Fibroblast of skin of back (primary cell): Measurements from ENCODE around the gene MERTK.
A peak's percentile ranks its signal among the peaks of the same experiment; 100 is the strongest.
"Not testable (repeated sequence)": the region's sequence is repeated elsewhere in the genome, so short reads cannot be mapped to it uniquely, and the experiment has no call there.

Source experiments
- DNase-seq: peaks from one replicate; pipeline ENCODE4 v3.0.0-alpha.2; 2013

MERTK gene

DNA sequence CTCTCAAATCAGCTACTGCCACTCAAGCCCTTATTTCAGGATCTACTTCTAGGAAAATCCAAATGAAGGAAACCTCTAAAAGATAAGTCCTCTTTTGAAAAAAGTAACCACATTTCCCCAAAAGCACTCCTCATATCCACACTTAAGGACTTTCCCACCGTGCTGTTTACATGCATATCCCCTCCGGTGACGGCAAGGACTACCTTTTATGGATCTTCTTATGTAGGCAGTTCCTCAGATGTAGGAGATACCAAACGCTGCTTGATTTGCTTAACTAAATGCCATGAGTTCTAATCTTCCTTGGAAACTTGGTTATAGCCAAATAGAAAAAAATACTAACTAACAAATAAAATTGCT, 149.8 kb downstream of the MERTK start:
- DNase-seq, result no peak

GRCh38 chr2:112048887-112049286, 150.5 kb downstream of the MERTK start:
- peak; percentile 50 for DNase-seq

DNA sequence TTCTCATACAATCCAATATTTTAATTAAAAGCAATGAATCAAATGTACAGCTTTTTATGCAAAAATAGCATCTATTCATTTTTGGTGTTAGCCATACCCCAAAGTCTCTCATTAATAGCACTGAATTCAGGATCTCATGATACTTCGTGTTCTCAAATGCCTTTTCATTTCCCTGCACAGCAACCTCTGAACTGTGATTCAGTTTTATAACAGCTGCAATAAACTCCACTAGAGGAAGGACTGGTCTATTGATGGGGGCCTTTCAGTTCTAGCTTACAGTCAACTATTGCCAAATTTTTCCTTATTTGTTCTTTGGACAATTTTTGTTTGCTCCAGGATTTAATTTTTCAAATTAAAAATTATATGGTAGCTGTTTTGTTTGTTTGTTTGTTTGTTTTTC, 151.9 kb downstream of the MERTK start:
- DNase-seq, result no peak

GRCh38 chr2:112053917-112054846, 155.8 kb downstream of the MERTK start:
- peak; percentile 94 for DNase-seq

DNA sequence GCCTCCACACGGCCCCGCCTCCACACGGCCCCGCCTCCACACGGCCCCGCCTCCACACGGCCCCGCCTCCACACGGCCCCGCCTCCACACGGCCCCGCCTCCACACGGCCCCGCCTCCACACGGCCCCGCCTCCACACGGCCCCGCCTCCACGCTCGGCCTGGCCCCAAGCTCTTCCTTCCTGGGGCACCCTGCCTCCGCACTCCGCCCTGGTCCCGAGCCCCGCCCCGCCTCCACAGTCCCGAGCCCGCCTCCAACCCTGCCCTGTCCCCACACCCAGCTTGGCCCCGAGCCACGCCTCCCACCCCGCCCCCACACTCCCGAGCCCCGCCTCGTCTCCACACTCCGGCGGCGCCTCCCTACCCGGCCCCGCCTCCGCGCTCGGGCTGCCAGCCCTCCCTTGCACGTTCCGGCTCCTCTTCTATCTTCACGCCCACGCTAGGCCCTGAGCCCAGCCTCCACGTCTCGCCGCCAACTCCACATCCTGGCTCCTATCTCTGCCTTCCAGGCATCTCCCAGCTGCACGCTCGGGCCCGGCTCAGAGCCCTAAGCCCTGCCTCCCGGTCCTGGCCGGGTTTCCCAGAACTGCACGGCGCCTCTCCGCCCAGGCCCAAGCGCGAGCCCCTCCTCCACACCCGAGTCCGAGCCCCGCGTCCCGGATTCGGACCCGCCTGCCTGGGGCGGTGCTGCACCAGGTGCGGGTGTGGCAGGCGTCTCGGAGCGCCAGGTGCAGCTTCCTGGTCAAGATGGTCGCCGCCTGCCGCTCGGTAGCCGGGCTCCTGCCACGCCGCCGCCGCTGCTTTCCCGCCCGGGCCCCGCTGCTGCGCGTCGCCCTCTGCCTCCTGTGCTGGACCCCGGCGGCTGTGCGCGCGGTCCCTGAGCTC, 156.7 kb downstream of the MERTK start, which contains the start of gene TMEM87B:
Gene TMEM87B (plus strand): TSS at position 423 of the 883 bp plus-strand sequence. CDS start 323 bp downstream, at position 746.
- peak; percentile 97 for DNase-seq

DNA sequence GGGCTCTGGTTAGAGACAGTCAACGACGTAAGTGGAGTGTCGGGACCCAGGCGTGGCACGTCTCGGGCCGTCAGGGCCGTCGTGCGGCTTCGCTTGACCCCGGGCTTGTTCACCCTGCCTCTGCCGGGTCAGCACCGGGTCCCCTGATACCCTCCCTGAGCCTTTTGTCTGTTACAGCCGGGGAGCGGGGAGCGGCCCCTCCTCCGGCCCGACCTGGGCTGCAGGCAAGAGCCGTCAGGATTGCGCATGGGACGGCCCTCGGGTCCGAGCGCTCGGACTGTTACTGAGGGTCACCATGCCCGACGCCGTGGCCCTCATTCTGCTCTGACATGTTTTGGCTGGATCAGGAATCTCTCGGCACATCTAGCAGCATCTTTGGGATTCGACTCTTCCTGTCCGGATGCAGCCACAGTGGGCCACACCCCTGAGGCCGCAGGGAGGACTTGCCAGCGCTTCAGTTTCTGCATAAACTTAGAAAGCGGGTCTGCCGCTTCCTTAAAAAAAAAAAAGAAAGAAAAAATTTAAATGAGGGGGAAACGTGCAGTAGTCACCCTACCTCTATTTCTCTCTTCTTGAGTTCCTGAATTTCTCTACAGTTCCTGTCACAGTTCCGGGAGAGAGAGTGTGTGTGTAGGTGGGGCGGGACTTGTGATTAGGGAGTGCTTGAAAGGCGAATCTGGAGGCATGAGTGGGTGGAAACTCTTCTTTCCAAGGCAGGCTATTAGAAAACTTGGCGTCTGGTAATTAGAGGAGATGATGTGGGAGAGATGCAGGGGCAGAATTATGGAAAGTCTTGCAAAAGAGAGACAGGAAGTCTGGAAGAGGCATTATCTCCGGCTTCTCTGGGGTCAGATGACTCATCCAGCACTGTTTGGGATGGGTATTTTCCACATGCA, 157.6 kb downstream of the MERTK start:
- DNase-seq, result peak; percentile 86

DNA sequence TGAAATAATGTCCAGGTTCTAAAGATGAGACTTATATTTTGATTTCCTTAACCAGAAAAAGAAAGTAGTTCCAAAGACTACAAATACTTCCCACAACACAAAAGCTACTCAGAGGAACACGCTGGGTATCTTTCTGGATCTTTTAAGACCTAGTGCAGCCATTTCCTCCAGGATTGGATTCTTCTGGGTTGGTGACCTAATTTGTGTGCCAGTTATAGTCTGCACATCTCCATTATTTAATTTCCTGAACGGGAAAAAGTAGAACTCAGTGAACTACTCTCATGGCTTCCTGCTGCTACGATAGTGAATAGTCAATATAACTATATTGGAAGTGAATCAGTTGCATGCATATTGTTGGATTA, 158.2 kb downstream of the MERTK start:
- DNase-seq, result no peak

DNA sequence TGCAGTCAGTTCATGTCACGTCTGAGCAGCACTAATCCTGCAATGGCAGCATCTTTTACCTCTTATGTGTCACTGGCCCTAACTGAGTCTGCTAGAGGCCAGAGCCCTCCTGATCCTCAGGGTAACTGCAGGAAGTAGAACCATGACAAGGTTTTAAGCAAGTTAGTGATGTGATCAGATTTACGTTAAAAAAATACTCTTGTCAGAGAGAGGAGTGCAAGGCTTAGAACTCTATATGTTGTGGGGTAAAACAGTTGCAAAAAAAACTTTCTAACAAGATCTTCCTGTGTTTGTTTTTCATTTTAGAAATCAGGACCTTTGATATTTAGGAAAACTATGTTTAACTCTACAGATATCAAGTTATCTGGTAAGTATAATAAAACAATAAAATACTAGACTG, 161.3 kb downstream of the MERTK start:
- no peak for DNase-seq

GRCh38 chr2:112061299-112061698, 162.9 kb downstream of the MERTK start:
- no peak for DNase-seq

DNA sequence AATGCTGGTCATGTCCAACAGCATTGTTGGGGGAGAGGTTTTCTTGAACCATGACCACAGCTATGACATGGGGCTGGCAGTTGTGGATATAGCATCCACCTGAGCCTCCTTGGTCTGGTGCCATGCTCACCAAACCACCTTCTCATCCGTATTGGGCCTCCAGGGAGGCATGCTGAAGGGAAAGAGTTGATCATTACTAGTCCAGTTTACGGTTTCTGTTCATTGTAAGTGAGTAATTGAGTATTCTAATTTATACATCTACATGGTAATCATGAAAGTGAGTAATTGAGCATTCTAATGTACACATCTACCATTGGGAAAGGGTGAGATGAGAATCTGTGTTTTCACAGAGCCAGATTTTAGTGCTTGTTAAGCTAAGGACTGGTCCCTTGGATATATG, 163.4 kb downstream of the MERTK start:
- no peak for DNase-seq

GRCh38 chr2:112062894-112063293, 164.5 kb downstream of the MERTK start:
- no peak for DNase-seq

GRCh38 chr2:112065486-112065885, 167.1 kb downstream of the MERTK start:
- no peak for DNase-seq

GRCh38 chr2:112065966-112066365, 167.6 kb downstream of the MERTK start:
- DNase-seq, result peak; percentile 65

DNA sequence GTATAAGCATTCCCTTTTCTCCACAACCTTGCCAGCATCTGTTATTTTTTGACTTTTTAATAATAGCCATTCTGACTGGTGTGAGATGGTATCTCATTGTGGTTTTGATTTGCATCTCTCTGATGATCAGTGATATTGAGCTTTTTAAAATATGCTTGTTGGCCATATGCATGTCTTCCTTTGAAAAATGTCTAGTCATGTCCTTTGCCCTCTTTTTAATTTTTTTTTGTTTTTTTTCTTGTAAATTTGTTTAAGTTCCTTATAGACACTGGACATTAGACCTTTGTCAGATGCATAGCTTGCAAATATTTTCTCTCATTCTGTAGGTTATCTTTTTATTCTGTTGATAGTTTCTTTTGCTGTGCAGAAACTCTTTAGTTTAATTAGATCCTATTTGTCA, 171.4 kb downstream of the MERTK start:
- not testable (repeated sequence) for DNase-seq

DNA sequence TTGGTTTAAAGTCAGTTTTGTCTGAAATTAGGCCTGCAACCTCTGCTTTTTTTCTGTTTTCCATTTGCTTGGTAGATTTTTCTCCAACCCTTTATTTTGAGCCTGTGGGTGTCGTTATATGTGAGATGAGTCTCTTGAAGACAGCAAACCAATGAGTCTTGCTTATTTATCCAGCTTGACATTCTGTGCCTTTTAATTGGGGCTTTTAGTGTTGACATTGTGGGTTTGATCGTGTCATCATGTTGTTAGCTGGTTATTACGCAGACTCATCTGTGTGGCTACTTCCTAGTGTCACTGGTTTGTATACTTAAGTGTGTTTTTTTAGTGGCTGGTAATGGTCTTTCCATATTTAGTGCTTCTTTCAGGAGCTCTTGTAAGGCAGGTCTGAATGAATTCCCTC, 175.5 kb downstream of the MERTK start:
- peak; percentile 25 for DNase-seq

GRCh38 chr2:112074506-112074905, 176.1 kb downstream of the MERTK start:
- no peak for DNase-seq

DNA sequence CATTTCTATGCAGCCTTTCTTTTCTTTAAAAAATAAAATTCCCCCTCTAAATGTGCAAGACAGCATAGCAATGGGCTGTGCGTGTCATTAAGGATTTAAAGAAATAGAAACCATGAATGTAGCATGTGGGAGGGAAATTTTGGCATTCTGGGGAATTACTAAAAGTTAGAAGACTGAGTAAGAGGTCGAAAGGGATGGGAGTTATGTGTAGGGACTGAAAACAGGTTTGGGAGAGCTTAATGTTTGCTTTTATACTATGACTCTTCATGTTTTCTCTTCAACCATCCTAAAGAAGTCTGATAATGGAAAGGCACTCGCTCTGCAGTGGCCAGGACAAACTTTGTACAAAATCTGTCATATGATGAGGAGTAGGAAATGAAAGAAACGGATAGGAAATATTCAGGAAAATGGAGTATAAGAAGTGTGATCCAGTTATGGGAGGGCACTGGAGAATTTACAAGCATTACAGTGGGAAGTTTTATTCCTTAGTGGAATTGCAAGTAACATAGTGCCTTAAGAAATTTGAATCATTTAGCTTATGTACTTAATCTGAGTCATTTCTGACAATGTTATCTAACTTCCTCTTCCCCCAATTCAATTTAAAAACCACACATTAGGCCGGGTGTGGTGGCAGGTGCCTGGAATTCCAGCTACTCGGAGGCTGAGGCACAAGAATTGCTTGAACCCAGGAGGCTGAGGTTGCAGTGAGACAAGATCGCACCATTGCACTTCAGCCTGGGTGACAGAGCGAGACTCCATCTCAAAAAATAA, 177.3 kb downstream of the MERTK start:
- peak; percentile 13 for DNase-seq

- no peak for DNase-seq
Measured at GRCh38 chr2:112077814-112078213, 179.4 kb downstream of the MERTK start.
